ENCODE results near the gene LTK.

The LTK gene

GRCh38 chr15:41535544-41535943 lies 21.9 kb upstream of the LTK start:
- Histone ChIP-seq H3K27me3 (ENCODE audit: control insufficient read depth, insufficient read depth, low read length, poor library complexity, severe bottlenecking) (no peaks in the 10 kb centered on the region), H3K27ac (ENCODE audit: insufficient read depth, low read depth, low read length, poor library complexity, severe bottlenecking) (no peak overlapping the region), H3K4me1 (ENCODE audit: control insufficient read depth, insufficient read depth, low read length) (no peaks in the 10 kb centered on the region), H3K9me3 (ENCODE audit: control insufficient read depth, low read length) (no peaks in the 10 kb centered on the region), H3K36me3 (ENCODE audit: control insufficient read depth, insufficient read depth, low read length) (peaks cover 42% of the 10 kb centered on the region), H3K4me3 (ENCODE audit: insufficient read depth, low read depth, low read length) (no peak overlapping the region)
- 85 to 88% methylated on average over 1 of the region's 1 CpG for WGBS, 2 experiments

GRCh38 chr15:41530363-41530956 lies 16.8 kb upstream of the LTK start:
- Histone ChIP-seq H3K36me3 (ENCODE audit: control insufficient read depth, insufficient read depth, low read length) (peaks cover 48% of the 10 kb centered on the region), H3K4me1 (ENCODE audit: control insufficient read depth, insufficient read depth, low read length) (no peaks in the 10 kb centered on the region), H3K27ac (ENCODE audit: insufficient read depth, low read depth, low read length, poor library complexity, severe bottlenecking) (no peak overlapping the region), H3K4me3 (ENCODE audit: insufficient read depth, low read depth, low read length) (no peak overlapping the region), H3K9me3 (ENCODE audit: control insufficient read depth, low read length) (no peaks in the 10 kb centered on the region), H3K27me3 (ENCODE audit: control insufficient read depth, insufficient read depth, low read length, poor library complexity, severe bottlenecking) (no peaks in the 10 kb centered on the region)
- WGBS, 2 experiments = 94 to 95% methylated on average over 6 of the region's 6 CpGs

DNA sequence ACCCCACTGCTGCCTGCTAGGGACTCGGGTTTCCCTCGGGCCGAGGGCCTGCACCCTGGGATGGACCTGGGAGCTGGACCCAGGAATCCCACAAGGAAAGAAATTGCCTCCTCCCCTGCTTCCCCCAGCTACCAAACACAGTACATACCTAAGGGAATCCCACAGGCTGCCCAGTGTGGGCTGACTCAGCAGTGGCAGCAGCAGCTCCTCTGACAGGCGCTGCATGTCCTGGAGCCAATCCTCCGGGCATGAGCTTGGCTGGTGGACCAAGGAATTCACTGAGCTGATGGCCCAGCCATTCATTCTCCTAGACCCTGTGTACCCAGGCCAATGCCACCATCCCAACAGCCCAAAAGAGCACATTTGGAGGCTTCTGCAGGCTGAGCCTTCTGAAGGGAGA lies 9.5 kb upstream of the LTK start:
- Histone ChIP-seq H3K27ac (ENCODE audit: insufficient read depth, low read depth, low read length, poor library complexity, severe bottlenecking) (no peak overlapping the region), H3K4me1 (ENCODE audit: control insufficient read depth, insufficient read depth, low read length) (no peaks in the 10 kb centered on the region), H3K36me3 (ENCODE audit: control insufficient read depth, insufficient read depth, low read length) (peaks cover 8% of the 10 kb centered on the region), H3K9me3 (ENCODE audit: control insufficient read depth, low read length) (no peaks in the 10 kb centered on the region), H3K4me3 (ENCODE audit: insufficient read depth, low read depth, low read length) (no peak overlapping the region), H3K27me3 (ENCODE audit: control insufficient read depth, insufficient read depth, low read length, poor library complexity, severe bottlenecking) (no peaks in the 10 kb centered on the region)
- 96% methylated on average over 5 of the region's 5 CpGs for WGBS, 2 experiments

DNA sequence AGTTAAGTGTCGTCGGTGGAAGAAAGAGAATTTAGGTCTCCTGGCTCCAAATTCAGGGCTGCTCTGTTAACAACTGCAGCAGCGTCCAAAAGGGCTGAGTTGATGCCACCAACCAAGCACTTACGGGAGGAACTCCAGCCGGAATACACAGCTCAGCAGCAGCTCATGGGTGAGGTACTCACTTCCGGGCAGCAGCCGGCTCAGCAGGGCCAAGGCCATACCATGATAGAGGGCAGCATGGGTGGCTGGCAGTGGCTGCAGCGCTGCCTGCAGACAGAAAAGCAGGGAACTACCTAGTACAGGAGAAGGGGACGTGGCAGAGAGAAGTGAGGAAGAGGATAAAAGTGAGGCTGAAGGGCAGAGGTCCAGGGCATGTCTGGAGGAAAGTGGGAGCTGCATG lies 8.0 kb upstream of the LTK start:
- no peaks in the 10 kb centered on the region for H3K9me3 ChIP-seq (ENCODE audit: control insufficient read depth, low read length)
- no peaks in the 10 kb centered on the region for H3K4me1 ChIP-seq (ENCODE audit: control insufficient read depth, insufficient read depth, low read length)
- H3K27me3 ChIP-seq (ENCODE audit: control insufficient read depth, insufficient read depth, low read length, poor library complexity, severe bottlenecking) = no peaks in the 10 kb centered on the region
- WGBS, 2 experiments = 93 to 94% methylated on average over 9 of the region's 9 CpGs
- H3K27ac ChIP-seq (ENCODE audit: insufficient read depth, low read depth, low read length, poor library complexity, severe bottlenecking) = no peak overlapping the region
- no peak overlapping the region for H3K4me3 ChIP-seq (ENCODE audit: insufficient read depth, low read depth, low read length)
- no peaks in the 10 kb centered on the region for H3K36me3 ChIP-seq (ENCODE audit: control insufficient read depth, insufficient read depth, low read length)

DNA sequence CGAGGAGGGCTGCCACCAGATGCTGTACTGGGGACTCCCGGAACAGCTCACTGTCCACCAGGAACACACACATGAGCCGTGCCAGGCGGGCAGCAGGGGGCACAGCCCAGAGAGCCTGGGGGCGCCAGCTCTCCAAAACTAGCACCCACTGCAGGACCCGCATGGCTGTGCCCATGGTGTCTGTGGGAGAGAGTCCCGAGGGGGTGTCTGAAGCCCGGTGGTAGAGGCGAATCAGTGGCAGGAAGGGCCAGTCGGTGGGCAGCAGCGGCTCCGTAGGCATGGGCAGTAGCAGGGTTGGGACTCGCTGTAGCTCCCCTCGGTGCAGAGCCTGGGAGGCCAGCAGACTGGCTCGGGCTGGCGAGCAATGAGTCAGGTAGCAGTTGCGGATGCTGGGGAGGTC lies 7.0 kb upstream of the LTK start:
- 96% methylated on average over 17 of the region's 17 CpGs for WGBS, 2 experiments
- Histone ChIP-seq H3K27ac (ENCODE audit: insufficient read depth, low read depth, low read length, poor library complexity, severe bottlenecking) (no peak overlapping the region), H3K4me3 (ENCODE audit: insufficient read depth, low read depth, low read length) (no peak overlapping the region), H3K9me3 (ENCODE audit: control insufficient read depth, low read length) (no peaks in the 10 kb centered on the region), H3K27me3 (ENCODE audit: control insufficient read depth, insufficient read depth, low read length, poor library complexity, severe bottlenecking) (no peaks in the 10 kb centered on the region), H3K4me1 (ENCODE audit: control insufficient read depth, insufficient read depth, low read length) (no peaks in the 10 kb centered on the region), H3K36me3 (ENCODE audit: control insufficient read depth, insufficient read depth, low read length) (no peaks in the 10 kb centered on the region)

DNA sequence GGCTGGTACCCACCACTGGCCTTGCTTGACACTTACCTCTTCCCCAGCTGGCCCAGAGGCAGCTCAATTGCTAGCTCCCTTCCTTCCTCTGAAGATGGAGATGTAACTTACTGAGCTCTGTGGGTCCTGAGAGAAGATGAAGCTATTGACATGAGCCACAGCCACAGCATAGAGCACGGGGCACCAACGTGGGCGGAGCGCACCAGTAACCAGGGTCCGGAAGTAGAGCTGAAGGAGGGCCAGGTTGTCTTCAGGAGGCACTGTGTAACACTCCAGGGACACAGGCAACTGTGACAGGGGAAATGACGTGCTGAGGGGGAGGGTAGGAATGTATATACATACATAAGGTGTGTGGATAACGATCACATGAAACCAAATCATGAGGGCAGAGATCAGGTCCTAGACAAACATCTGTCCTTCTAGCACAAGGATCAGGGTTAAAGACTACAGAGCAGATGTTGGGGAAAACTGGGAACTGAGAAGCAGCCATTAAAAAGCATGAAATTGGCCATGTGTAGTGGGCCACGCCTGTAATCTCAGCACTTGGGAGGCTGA lies 4.3 kb upstream of the LTK start:
- H3K36me3 ChIP-seq (ENCODE audit: control insufficient read depth, insufficient read depth, low read length) = no peaks in the 10 kb centered on the region
- no peaks in the 10 kb centered on the region for H3K9me3 ChIP-seq (ENCODE audit: control insufficient read depth, low read length)
- peaks cover 4% of the 10 kb centered on the region for H3K4me1 ChIP-seq (ENCODE audit: control insufficient read depth, insufficient read depth, low read length)
- no peak overlapping the region for H3K27ac ChIP-seq (ENCODE audit: insufficient read depth, low read depth, low read length, poor library complexity, severe bottlenecking)
- peaks cover 19% of the 10 kb centered on the region for H3K27me3 ChIP-seq (ENCODE audit: control insufficient read depth, insufficient read depth, low read length, poor library complexity, severe bottlenecking)
- no peak overlapping the region for H3K4me3 ChIP-seq (ENCODE audit: insufficient read depth, low read depth, low read length)
- 93 to 96% methylated on average over 8 of the region's 8 CpGs for WGBS, 2 experiments

- Histone ChIP-seq H3K36me3 (ENCODE audit: control insufficient read depth, insufficient read depth, low read length) (no peaks in the 10 kb centered on the region), H3K27me3 (ENCODE audit: control insufficient read depth, insufficient read depth, low read length, poor library complexity, severe bottlenecking) (peaks cover 68% of the 10 kb centered on the region), H3K27ac (ENCODE audit: insufficient read depth, low read depth, low read length, poor library complexity, severe bottlenecking) (no peak overlapping the region), H3K4me3 (ENCODE audit: insufficient read depth, low read depth, low read length) (peak overlapping the region; percentile 27), H3K4me1 (ENCODE audit: control insufficient read depth, insufficient read depth, low read length) (peaks cover 11% of the 10 kb centered on the region), H3K9me3 (ENCODE audit: control insufficient read depth, low read length) (no peaks in the 10 kb centered on the region)
- 3% methylated on average over 40 of the region's 40 CpGs for WGBS, 2 experiments
Measured at GRCh38 chr15:41512940-41513505, 604 bp downstream of the LTK start.

- Histone ChIP-seq H3K4me1 (ENCODE audit: control insufficient read depth, insufficient read depth, low read length) (peaks cover 11% of the 10 kb centered on the region), H3K27ac (ENCODE audit: insufficient read depth, low read depth, low read length, poor library complexity, severe bottlenecking) (no peak overlapping the region), H3K4me3 (ENCODE audit: insufficient read depth, low read depth, low read length) (peak overlapping the region; percentile 27), H3K27me3 (ENCODE audit: control insufficient read depth, insufficient read depth, low read length, poor library complexity, severe bottlenecking) (peaks cover 73% of the 10 kb centered on the region), H3K9me3 (ENCODE audit: control insufficient read depth, low read length) (no peaks in the 10 kb centered on the region), H3K36me3 (ENCODE audit: control insufficient read depth, insufficient read depth, low read length) (no peaks in the 10 kb centered on the region)
- WGBS, 2 experiments = 16 to 17% methylated on average over 33 of the region's 33 CpGs
Measured at GRCh38 chr15:41512512-41512939, 1.1 kb downstream of the LTK start.

- H3K27ac ChIP-seq (ENCODE audit: insufficient read depth, low read depth, low read length, poor library complexity, severe bottlenecking) = no peak overlapping the region
- no peaks in the 10 kb centered on the region for H3K36me3 ChIP-seq (ENCODE audit: control insufficient read depth, insufficient read depth, low read length)
- WGBS, 2 experiments = 4 to 5% methylated on average over 49 of the region's 49 CpGs
- no peaks in the 10 kb centered on the region for H3K9me3 ChIP-seq (ENCODE audit: control insufficient read depth, low read length)
- H3K27me3 ChIP-seq (ENCODE audit: control insufficient read depth, insufficient read depth, low read length, poor library complexity, severe bottlenecking) = peaks cover 79% of the 10 kb centered on the region
- H3K4me1 ChIP-seq (ENCODE audit: control insufficient read depth, insufficient read depth, low read length) = peaks cover 11% of the 10 kb centered on the region
- H3K4me3 ChIP-seq (ENCODE audit: insufficient read depth, low read depth, low read length) = peak overlapping the region; percentile 4
Measured at GRCh38 chr15:41511899-41512369, 1.7 kb downstream of the LTK start.

GRCh38 chr15:41511331-41511898 lies 2.2 kb downstream of the LTK start:
- H3K36me3 ChIP-seq (ENCODE audit: control insufficient read depth, insufficient read depth, low read length) = no peaks in the 10 kb centered on the region
- H3K9me3 ChIP-seq (ENCODE audit: control insufficient read depth, low read length) = no peaks in the 10 kb centered on the region
- H3K4me3 ChIP-seq (ENCODE audit: insufficient read depth, low read depth, low read length) = peak overlapping the region; percentile 4
- H3K27me3 ChIP-seq (ENCODE audit: control insufficient read depth, insufficient read depth, low read length, poor library complexity, severe bottlenecking) = peaks cover 83% of the 10 kb centered on the region
- H3K4me1 ChIP-seq (ENCODE audit: control insufficient read depth, insufficient read depth, low read length) = peaks cover 11% of the 10 kb centered on the region
- H3K27ac ChIP-seq (ENCODE audit: insufficient read depth, low read depth, low read length, poor library complexity, severe bottlenecking) = no peak overlapping the region
- 3% methylated on average over 56 of the region's 56 CpGs for WGBS, 2 experiments
